ENCODE data around the gene EGF.

Gene EGF

GRCh38 chr4:109887071-109887470, 25.6 kb upstream of the EGF start:
- H3K9me3 Mint-ChIP-seq, result no peaks in the 10 kb centered on the region
- H3K4me1 Mint-ChIP-seq (ENCODE audit: low read depth), result no peaks in the 10 kb centered on the region
- no peak for DNase-seq
- no peaks in the 10 kb centered on the region for H3K27me3 Mint-ChIP-seq
- no peak overlapping the region for H3K4me3 Mint-ChIP-seq
- no peaks in the 10 kb centered on the region for H3K36me3 Mint-ChIP-seq (ENCODE audit: low read depth)
- H3K27ac Mint-ChIP-seq, result no peak overlapping the region

GRCh38 chr4:109890076-109890475, 22.6 kb upstream of the EGF start:
- Mint-ChIP-seq H3K4me3 (no peak overlapping the region), H3K9me3 (no peaks in the 10 kb centered on the region), H3K27ac (no peak overlapping the region), H3K27me3 (no peaks in the 10 kb centered on the region), H3K36me3 (ENCODE audit: low read depth) (no peaks in the 10 kb centered on the region), H3K4me1 (ENCODE audit: low read depth) (no peaks in the 10 kb centered on the region)
- no peak for DNase-seq

GRCh38 chr4:109902559-109903251, 10.0 kb upstream of the EGF start:
- H3K27me3 Mint-ChIP-seq, result peaks cover 43% of the 10 kb centered on the region
- no peaks in the 10 kb centered on the region for H3K4me1 Mint-ChIP-seq (ENCODE audit: low read depth)
- H3K9me3 Mint-ChIP-seq, result no peaks in the 10 kb centered on the region
- no peak overlapping the region for H3K27ac Mint-ChIP-seq
- DNase-seq, result no peak
- H3K36me3 Mint-ChIP-seq (ENCODE audit: low read depth), result no peaks in the 10 kb centered on the region
- H3K4me3 Mint-ChIP-seq, result no peak overlapping the region

DNA sequence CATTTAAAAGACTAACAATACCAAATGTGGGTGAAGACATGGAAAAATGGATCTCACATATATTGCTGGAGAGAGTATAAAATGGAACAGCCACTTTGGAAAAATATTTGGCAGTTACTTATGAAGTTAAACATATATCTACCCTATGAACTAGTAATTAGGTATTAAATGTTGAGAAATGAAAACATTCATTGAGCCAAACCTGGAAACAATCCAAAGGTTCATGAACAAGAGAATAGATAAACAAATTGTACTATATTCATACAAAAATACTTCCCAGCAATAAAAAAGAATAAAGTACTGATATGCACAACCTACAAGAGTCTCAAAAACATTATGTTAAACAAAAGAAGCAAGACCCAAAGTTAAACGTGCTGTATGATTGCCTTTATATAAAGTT, 4.0 kb upstream of the EGF start:
- DNase-seq, result no peak
- Mint-ChIP-seq H3K36me3 (ENCODE audit: low read depth) (no peaks in the 10 kb centered on the region), H3K9me3 (no peaks in the 10 kb centered on the region), H3K4me1 (ENCODE audit: low read depth) (peaks cover 2% of the 10 kb centered on the region), H3K4me3 (no peak overlapping the region), H3K27ac (no peak overlapping the region), H3K27me3 (peaks cover 55% of the 10 kb centered on the region)

GRCh38 chr4:109910256-109910655, 2.4 kb upstream of the EGF start:
- no peak for DNase-seq
- no peak overlapping the region for H3K4me3 Mint-ChIP-seq
- H3K9me3 Mint-ChIP-seq, result no peaks in the 10 kb centered on the region
- H3K4me1 Mint-ChIP-seq (ENCODE audit: low read depth), result peaks cover 2% of the 10 kb centered on the region
- H3K27ac Mint-ChIP-seq, result no peak overlapping the region
- peaks cover 56% of the 10 kb centered on the region for H3K27me3 Mint-ChIP-seq
- no peaks in the 10 kb centered on the region for H3K36me3 Mint-ChIP-seq (ENCODE audit: low read depth)

GRCh38 chr4:109913596-109914241, 1.0 kb downstream of the EGF start:
- no peak for DNase-seq
- H3K4me1 Mint-ChIP-seq (ENCODE audit: low read depth), result peaks cover 2% of the 10 kb centered on the region
- peaks cover 42% of the 10 kb centered on the region for H3K27me3 Mint-ChIP-seq
- H3K4me3 Mint-ChIP-seq, result no peak overlapping the region
- H3K9me3 Mint-ChIP-seq, result no peaks in the 10 kb centered on the region
- no peaks in the 10 kb centered on the region for H3K36me3 Mint-ChIP-seq (ENCODE audit: low read depth)
- no peak overlapping the region for H3K27ac Mint-ChIP-seq

DNA sequence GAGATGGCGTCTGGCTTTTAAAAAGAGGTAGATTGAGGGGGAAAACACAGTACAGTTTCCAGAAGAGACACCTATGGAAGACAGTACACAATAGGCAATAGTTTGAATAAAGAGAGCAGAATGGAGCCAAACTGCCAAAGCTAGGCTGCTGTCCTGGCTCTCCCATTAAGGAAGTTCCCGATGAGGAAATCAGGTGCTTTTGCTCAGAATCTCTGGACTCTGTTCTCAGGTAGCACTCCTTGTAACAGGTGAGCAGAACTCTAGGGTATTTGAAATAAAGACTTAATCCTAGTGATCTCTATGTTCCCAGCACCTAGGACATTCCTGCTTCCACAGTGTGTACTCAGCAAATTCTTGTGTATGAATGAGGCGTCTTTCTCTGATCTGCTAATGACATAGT, 1.6 kb downstream of the EGF start:
- Mint-ChIP-seq H3K4me3 (no peak overlapping the region), H3K27me3 (peaks cover 38% of the 10 kb centered on the region), H3K36me3 (ENCODE audit: low read depth) (no peaks in the 10 kb centered on the region), H3K9me3 (no peaks in the 10 kb centered on the region), H3K4me1 (ENCODE audit: low read depth) (peaks cover 2% of the 10 kb centered on the region), H3K27ac (no peak overlapping the region)
- no peak for DNase-seq

DNA sequence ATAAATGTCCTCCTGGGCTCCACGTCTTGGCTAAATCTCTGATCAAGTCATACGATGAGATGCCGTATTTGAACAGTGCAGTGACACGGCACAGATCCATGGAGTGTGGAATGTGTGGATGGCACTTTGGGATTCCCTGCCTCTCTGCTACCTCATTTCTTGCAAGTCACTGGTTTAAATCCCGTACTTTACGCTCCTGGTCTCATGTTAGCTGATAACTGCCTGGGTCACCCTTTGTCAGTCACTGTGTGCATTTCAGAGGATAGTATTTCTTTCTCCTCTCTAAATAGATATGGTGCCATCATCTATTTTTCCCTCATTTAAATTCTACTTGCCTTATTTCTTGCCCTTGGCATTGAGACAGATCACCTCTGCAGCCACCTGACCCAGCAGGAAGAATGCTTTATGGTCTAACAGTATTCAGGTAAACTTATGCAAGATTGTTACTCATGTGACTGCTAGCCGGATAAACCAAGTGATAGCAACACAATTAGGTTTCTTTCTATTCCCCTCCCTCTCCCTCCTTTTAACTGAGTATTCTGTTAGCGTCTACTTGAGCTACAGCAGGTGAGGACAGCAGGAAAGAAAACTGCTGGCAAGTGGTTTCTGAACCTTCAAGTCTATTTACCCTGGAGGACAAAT, 2.8 kb downstream of the EGF start:
- peaks cover 32% of the 10 kb centered on the region for H3K27me3 Mint-ChIP-seq

GRCh38 chr4:109916027-109916409, 3.3 kb downstream of the EGF start:
- DNase-seq, result no peak
- Mint-ChIP-seq H3K27ac (no peak overlapping the region), H3K9me3 (no peaks in the 10 kb centered on the region), H3K27me3 (peaks cover 32% of the 10 kb centered on the region), H3K36me3 (ENCODE audit: low read depth) (no peaks in the 10 kb centered on the region), H3K4me1 (ENCODE audit: low read depth) (peaks cover 2% of the 10 kb centered on the region), H3K4me3 (no peak overlapping the region)

More for the DNA sequence above, 2.8 kb downstream of the EGF start:
- no peaks in the 10 kb centered on the region for H3K36me3 Mint-ChIP-seq (ENCODE audit: low read depth)
- DNase-seq, result no peak
- H3K27ac Mint-ChIP-seq, result no peak overlapping the region
- H3K4me3 Mint-ChIP-seq, result no peak overlapping the region
- H3K4me1 Mint-ChIP-seq (ENCODE audit: low read depth), result peaks cover 2% of the 10 kb centered on the region
- H3K9me3 Mint-ChIP-seq, result no peaks in the 10 kb centered on the region

- H3K4me3 Mint-ChIP-seq, result no peak overlapping the region
- H3K9me3 Mint-ChIP-seq, result no peaks in the 10 kb centered on the region
- H3K4me1 Mint-ChIP-seq (ENCODE audit: low read depth), result no peaks in the 10 kb centered on the region
- no peak overlapping the region for H3K27ac Mint-ChIP-seq
- peaks cover under 1% of the 10 kb centered on the region for H3K27me3 Mint-ChIP-seq
- no peak for DNase-seq
- H3K36me3 Mint-ChIP-seq (ENCODE audit: low read depth), result no peaks in the 10 kb centered on the region
Measured at GRCh38 chr4:109921384-109921808, 8.7 kb downstream of the EGF start.

GRCh38 chr4:109925396-109925795, 12.7 kb downstream of the EGF start:
- H3K27me3 Mint-ChIP-seq, result no peaks in the 10 kb centered on the region
- H3K4me3 Mint-ChIP-seq, result no peak overlapping the region
- H3K4me1 Mint-ChIP-seq (ENCODE audit: low read depth), result no peaks in the 10 kb centered on the region
- no peak overlapping the region for H3K27ac Mint-ChIP-seq
- no peak for DNase-seq
- no peaks in the 10 kb centered on the region for H3K36me3 Mint-ChIP-seq (ENCODE audit: low read depth)
- no peaks in the 10 kb centered on the region for H3K9me3 Mint-ChIP-seq

GRCh38 chr4:109928327-109929045, 15.8 kb downstream of the EGF start:
- no peak overlapping the region for H3K27ac Mint-ChIP-seq
- H3K4me3 Mint-ChIP-seq, result no peak overlapping the region
- H3K9me3 Mint-ChIP-seq, result no peaks in the 10 kb centered on the region
- H3K27me3 Mint-ChIP-seq, result no peaks in the 10 kb centered on the region
- no peak for DNase-seq
- H3K4me1 Mint-ChIP-seq (ENCODE audit: low read depth), result no peaks in the 10 kb centered on the region
- H3K36me3 Mint-ChIP-seq (ENCODE audit: low read depth), result no peaks in the 10 kb centered on the region

GRCh38 chr4:109930464-109930863, 17.8 kb downstream of the EGF start:
- no peak for DNase-seq
- Mint-ChIP-seq H3K27ac (no peak overlapping the region), H3K36me3 (ENCODE audit: low read depth) (no peaks in the 10 kb centered on the region), H3K4me3 (no peak overlapping the region), H3K4me1 (ENCODE audit: low read depth) (no peaks in the 10 kb centered on the region), H3K9me3 (no peaks in the 10 kb centered on the region), H3K27me3 (no peaks in the 10 kb centered on the region)

- Mint-ChIP-seq H3K36me3 (ENCODE audit: low read depth) (no peaks in the 10 kb centered on the region), H3K27me3 (no peaks in the 10 kb centered on the region), H3K4me3 (no peak overlapping the region), H3K9me3 (no peaks in the 10 kb centered on the region), H3K27ac (no peak overlapping the region), H3K4me1 (ENCODE audit: low read depth) (no peaks in the 10 kb centered on the region)
- no peak for DNase-seq
Measured at GRCh38 chr4:109930872-109931271, 18.2 kb downstream of the EGF start.

GRCh38 chr4:109931318-109931717, 18.6 kb downstream of the EGF start:
- Mint-ChIP-seq H3K27me3 (no peaks in the 10 kb centered on the region), H3K4me3 (no peak overlapping the region), H3K36me3 (ENCODE audit: low read depth) (no peaks in the 10 kb centered on the region)

More at GRCh38 chr4:109931318-109931717, 18.6 kb downstream of the EGF start:
- H3K4me1 Mint-ChIP-seq (ENCODE audit: low read depth), result no peaks in the 10 kb centered on the region
- no peaks in the 10 kb centered on the region for H3K9me3 Mint-ChIP-seq
- DNase-seq, result no peak
- H3K27ac Mint-ChIP-seq, result no peak overlapping the region
